Uterus (tissue), 4 donors: Measurements from ENCODE around the gene DDX5. TPM values are rescaled to one million over a fixed set of nuclear protein-coding genes. Genes with fewer than 3 reads are reported as not detected.
"Not testable (repeated sequence)": the region's sequence is repeated elsewhere in the genome, so short reads cannot be mapped to it uniquely, and the experiment has no call there.

Experiments
- DNase-seq, 2 donors: peaks; one replicate each; pipeline ENCODE4 v3.0.0-alpha.2; 2019 to 2020
- H3K27ac ChIP-seq, 2 donors: fragments of 200-600 bp; sonication (generic); 1 replicate in 1 of 2; 2 replicates in 1 of 2; pipeline ENCODE4 v1.5.1; 2016 to 2018
- H3K27me3 ChIP-seq, 2 donors: fragments of 200-600 bp; sonication (generic); one replicate each; pipeline ENCODE4 v1.5.1; 2018 to 2019; ENCODE audit warnings: control low read depth in 1 of 2
- H3K36me3 ChIP-seq, 2 donors: fragments of 200-600 bp; sonication (generic); one replicate each; pipeline ENCODE4 v1.5.1; 2019; ENCODE audit warnings: control low read depth in 1 of 2
- H3K4me1 ChIP-seq, 2 donors: fragments of 200-600 bp; sonication (generic); one replicate each; pipeline ENCODE4 v1.5.1; 2018 to 2019; ENCODE audit warnings: control low read depth in 1 of 2
- H3K4me3 ChIP-seq, 2 donors: fragments of 200-600 bp; sonication (generic); 1 replicate in 1 of 2; 2 replicates in 1 of 2; pipeline ENCODE4 v1.5.1; 2018 to 2019; ENCODE audit warnings: mild to moderate bottlenecking in 1 of 2
- H3K9me3 ChIP-seq, 2 donors: fragments of 200-600 bp; sonication (generic); one replicate each; pipeline ENCODE4 v1.5.1; 2019; ENCODE audit warnings: control low read depth in 1 of 2
- POLR2A ChIP-seq, 2 donors: fragments of 450-650 bp; IDR thresholded peaks; one replicate each; pipeline ENCODE4 v1.6.1; 2016; ENCODE audit warnings: antibody characterized with exemption in 2 of 2, mild to moderate bottlenecking in 1 of 2, moderate library complexity in 1 of 2
- intact Hi-C: fragments of 100-400 bp; cut with DNase I; formaldehyde crosslinking; loops from one replicate; pipeline ENCODE4 v1.15.1; 2023; ENCODE audit warnings: low total_unique reads
- total RNA-seq, 4 donors: library from RNA; depleted of rRNA in 3 of 4; stranded (reverse); fragments of >200 nt in 3 of 4; gene quantifications; one replicate each; pipeline versions ENCODE4 v1.1.0 to v1.2.4, GENCODE V29; 2014 to 2023
- TF ChIP-seq, protein P1 (sequence below), 4 experiments: fragments of 200-600 bp in 2 of 4; fragments of 450-650 bp in 2 of 4; sonication (generic) in 2 of 4; IDR thresholded peaks; one replicate each; pipeline ENCODE4 v1.5.1; 2016 to 2019; ENCODE audit warnings: antibody characterized with exemption in 4 of 4, mild to moderate bottlenecking in 2 of 4, moderate library complexity in 1 of 4
- donor health status: DM: yes; HTN: yes; CAD: no.

Gene DDX5
- total RNA-seq, 4 donors from 2014 or later: 576 to 943 (median 602) TPM

DNA sequence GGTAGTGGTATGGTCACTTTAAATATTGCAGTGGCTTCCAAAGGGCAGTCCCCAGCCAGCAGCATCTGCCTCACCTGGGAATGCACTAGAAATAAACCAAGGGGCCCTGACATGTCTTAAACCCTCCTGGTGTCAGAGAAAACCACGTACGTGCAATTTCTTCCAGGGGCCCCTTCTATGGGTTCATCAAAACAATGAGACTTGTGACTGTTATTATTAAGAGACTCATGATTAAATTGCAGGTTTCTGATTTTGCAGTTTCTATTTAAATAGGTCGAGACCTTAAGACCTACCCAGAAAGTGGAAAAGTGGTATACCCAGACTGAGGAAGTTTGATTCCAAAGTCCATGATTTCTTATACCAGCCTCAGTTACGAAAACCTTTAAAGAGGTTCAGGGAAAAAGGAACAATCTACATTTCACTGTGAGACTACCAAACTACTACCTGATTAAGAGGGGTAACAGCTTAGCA lies 8.5 kb downstream of the DDX5 start:
- Histone ChIP-seq H3K27me3 (no peaks in the 10 kb centered on the region), H3K4me1 (peaks cover 6 to 8% of the 10 kb centered on the region in 2 donors), H3K9me3 (no peaks in the 10 kb centered on the region), H3K4me3 (peak overlapping the region; percentile 73 to 79), H3K27ac (peak overlapping the region; percentile 79 to 87), H3K36me3 (no peaks in the 10 kb centered on the region)
- intact Hi-C loops: no loop called here
- TF ChIP-seq, protein P1, sequence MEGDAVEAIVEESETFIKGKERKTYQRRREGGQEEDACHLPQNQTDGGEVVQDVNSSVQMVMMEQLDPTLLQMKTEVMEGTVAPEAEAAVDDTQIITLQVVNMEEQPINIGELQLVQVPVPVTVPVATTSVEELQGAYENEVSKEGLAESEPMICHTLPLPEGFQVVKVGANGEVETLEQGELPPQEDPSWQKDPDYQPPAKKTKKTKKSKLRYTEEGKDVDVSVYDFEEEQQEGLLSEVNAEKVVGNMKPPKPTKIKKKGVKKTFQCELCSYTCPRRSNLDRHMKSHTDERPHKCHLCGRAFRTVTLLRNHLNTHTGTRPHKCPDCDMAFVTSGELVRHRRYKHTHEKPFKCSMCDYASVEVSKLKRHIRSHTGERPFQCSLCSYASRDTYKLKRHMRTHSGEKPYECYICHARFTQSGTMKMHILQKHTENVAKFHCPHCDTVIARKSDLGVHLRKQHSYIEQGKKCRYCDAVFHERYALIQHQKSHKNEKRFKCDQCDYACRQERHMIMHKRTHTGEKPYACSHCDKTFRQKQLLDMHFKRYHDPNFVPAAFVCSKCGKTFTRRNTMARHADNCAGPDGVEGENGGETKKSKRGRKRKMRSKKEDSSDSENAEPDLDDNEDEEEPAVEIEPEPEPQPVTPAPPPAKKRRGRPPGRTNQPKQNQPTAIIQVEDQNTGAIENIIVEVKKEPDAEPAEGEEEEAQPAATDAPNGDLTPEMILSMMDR (IDR thresholded peaks at IDR 0.05): no peak
- no peak for TF ChIP-seq POLR2A (IDR thresholded peaks at IDR 0.05)
- DNase-seq: no peak

DNA sequence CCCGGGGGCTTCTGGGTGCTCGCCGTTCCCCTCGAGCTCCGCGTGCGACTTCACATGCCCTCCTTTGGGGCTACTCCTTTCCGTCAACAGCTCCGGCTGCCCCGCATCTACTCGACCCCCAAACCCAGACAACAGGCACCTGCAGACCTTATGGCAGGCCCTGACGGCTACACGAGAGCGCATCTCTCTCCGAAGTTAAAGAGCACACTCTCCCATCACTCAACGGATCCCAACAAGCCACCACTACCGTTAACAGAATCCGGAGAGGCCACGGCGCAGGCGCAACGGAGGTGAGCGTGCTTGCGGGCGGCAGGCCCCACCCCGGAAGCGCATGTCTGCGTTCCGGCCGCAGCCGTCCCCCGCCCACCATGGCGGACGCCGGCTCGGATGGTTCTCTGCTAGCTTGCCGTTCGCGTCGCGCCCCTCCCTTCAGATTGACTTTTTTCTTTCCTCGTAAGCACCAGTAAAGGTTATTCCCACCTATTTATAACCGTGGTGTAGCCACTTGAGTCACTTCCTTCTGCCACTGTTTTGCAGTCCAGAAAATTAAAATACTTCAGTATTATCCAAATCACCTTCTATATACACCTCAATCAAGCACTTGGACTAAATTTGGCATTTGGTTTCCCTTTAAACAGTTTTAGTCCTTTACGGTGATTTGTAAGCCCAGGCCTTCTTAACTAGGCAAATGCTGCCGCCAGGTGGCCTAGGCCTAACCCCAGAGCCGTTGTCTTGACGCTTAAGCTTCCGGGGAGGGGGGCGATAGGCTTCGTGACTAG lies 9.1 kb downstream of the DDX5 start, which contains the start of gene POLG2:
Gene POLG2 (minus strand): TSS at position 269 of the 779 bp plus-strand sequence. CDS start 86 bp downstream, at position 183.
- H3K27me3 ChIP-seq: no peaks in the 10 kb centered on the region
- no peaks in the 10 kb centered on the region for H3K36me3 ChIP-seq
- no peaks in the 10 kb centered on the region for H3K9me3 ChIP-seq
- H3K4me1 ChIP-seq: peaks cover 6 to 8% of the 10 kb centered on the region in 2 donors
- DNase-seq: peak; percentile 88 to 89
- intact Hi-C loops: no loop called here
- peak within 1 kb of the TSS; percentile 79 to 87 for H3K27ac ChIP-seq
- peak; percentile 46 to 49 for TF ChIP-seq POLR2A (IDR thresholded peaks at IDR 0.05)
- TF ChIP-seq, protein P1 (IDR thresholded peaks at IDR 0.05): peak in 2 of 4 experiments; percentile 31 to 44
- peak within 1 kb of the TSS; percentile 73 to 79 for H3K4me3 ChIP-seq

DNA sequence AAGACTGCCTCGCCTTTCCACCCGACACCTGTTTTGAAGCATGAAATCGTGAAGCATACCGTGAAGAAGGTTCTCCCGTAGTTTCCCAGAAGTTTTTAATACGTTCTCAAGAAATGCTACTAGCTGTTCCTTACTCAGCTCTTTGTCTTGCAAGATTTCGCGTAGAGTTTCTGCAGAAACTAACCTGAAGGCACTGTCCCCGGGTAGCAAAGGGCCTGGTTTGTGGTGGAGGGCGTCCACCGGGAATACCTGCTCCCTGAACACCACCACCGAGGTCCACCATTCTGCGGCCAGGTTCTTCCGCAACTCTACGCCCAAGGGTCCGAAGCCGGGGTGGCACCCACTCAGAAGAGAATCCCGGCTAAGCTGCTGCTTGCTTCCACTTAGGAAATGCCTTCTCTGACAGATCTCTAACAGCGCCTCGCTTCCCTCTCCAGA lies 9.7 kb downstream of the DDX5 start:
- H3K36me3 ChIP-seq: no peaks in the 10 kb centered on the region
- peaks cover 6 to 8% of the 10 kb centered on the region in 2 donors for H3K4me1 ChIP-seq
- H3K27me3 ChIP-seq: no peaks in the 10 kb centered on the region
- no peak for TF ChIP-seq POLR2A (IDR thresholded peaks at IDR 0.05)
- TF ChIP-seq, protein P1 (IDR thresholded peaks at IDR 0.05): no peak
- H3K9me3 ChIP-seq: no peaks in the 10 kb centered on the region
- H3K4me3 ChIP-seq: peak overlapping the region; percentile 73 to 79
- peak overlapping the region; percentile 79 to 87 for H3K27ac ChIP-seq
- intact Hi-C loops: no loop called here
- DNase-seq: no peak

DNA sequence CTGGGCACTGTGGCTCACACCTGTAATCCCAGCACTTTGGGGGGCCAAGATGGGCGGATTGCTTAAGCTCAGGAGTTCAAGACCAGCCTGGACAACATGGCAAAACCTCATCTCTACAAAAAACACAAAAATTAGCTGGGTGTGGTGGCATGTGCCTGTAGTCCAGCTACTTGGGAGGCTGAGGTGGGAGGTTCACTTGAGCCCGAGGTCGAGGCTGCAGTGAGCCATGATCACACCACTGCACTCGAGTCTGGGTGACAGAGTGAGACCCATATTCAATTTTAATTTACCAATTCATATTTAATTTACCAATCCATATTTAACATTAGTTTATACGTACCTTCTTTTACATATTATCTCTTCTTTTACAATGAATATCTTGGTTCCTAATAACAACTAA lies 10.8 kb downstream of the DDX5 start:
- H3K36me3 ChIP-seq, H3K9me3 ChIP-seq, H3K27me3 ChIP-seq, intact Hi-C loops, DNase-seq, H3K4me3 ChIP-seq, H3K27ac ChIP-seq, H3K4me1 ChIP-seq: not testable (repeated sequence)

DNA sequence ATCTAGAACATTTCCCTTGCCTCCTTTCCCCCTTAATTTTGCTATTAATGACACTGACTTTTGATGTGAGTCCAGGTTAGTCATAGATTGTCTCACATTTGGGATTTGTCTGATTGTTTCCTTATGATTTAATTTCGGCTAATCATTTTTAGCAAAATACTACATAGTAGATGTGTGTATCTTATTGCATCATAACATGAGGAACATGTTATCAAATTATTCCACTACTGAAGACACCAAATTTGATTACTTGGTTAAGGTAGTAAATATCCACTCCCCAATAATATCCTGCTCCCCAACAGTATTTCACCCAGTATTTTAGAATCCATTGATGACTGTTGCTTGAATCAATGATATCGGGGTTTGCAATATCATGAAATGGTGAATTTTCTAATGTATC lies 12.0 kb downstream of the DDX5 start:
- H3K27me3 ChIP-seq: no peaks in the 10 kb centered on the region
- TF ChIP-seq, protein P1 (IDR thresholded peaks at IDR 0.05): no peak
- no peak for TF ChIP-seq POLR2A (IDR thresholded peaks at IDR 0.05)
- intact Hi-C loops: no loop called here
- no peak for DNase-seq
- H3K27ac ChIP-seq: no peak overlapping the region
- no peaks in the 10 kb centered on the region for H3K36me3 ChIP-seq
- no peaks in the 10 kb centered on the region for H3K9me3 ChIP-seq
- peaks cover 6 to 8% of the 10 kb centered on the region in 2 donors for H3K4me1 ChIP-seq
- H3K4me3 ChIP-seq: no peak overlapping the region
